Measurements from ENCODE around the gene COL3A1. TPM values are rescaled to one million over a fixed set of nuclear protein-coding genes. Genes with fewer than 3 reads are reported as not detected.

COL3A1 gene
- total and polyA plus RNA-seq, 2 of the 8 experiments (the other 6 are each of a cell fraction or from before 2014, with no cell fraction given), result 0.07 to 0.11 TPM

- TF ChIP-seq CHD7 (IDR thresholded peaks at IDR 0.05; ENCODE audit: insufficient replicate concordance, low read length), result no peak
- no peak for TF ChIP-seq FOSL1 (IDR thresholded peaks at IDR 0.05; ENCODE audit: insufficient read depth, low read depth, low read length)
- TF ChIP-seq TAF7 (optimal IDR thresholded peaks at IDR 0.05; ENCODE audit: borderline replicate concordance, low read depth, low read length), result no peak
- TF ChIP-seq ATF3 (IDR thresholded peaks at IDR 0.05; ENCODE audit: insufficient read depth, low read depth, low read length), result no peak
- no peak for TF ChIP-seq MAX (IDR thresholded peaks at IDR 0.05)
- no peak for TF ChIP-seq GABPA (IDR thresholded peaks at IDR 0.05; ENCODE audit: borderline replicate concordance, insufficient read depth, low read length)
- no peak for TF ChIP-seq USF2 (IDR thresholded peaks at IDR 0.05; ENCODE audit: low read length)
- TF ChIP-seq CHD2 (IDR thresholded peaks at IDR 0.05; ENCODE audit: low read length), result no peak
- TF ChIP-seq POLR2AphosphoS5 (IDR thresholded peaks at IDR 0.05; ENCODE audit: low read depth, low read length), result no peak
- TF ChIP-seq SIX5 (IDR thresholded peaks at IDR 0.05; ENCODE audit: low read depth, low read length), result no peak
Observed at GRCh38 chr2:189045836-189046235, 71.7 kb downstream of the COL3A1 start (continued).

Data from H1 (cell line).